Osteoblast (primary cell): Measurements from ENCODE around the gene PROX1. TPM values are rescaled to one million over a fixed set of nuclear protein-coding genes. Genes with fewer than 3 reads are reported as not detected.

Experiments used
- DNase-seq: peaks from one replicate; pipeline ENCODE4 v3.0.0; 2011; ENCODE audit warnings: low spot score, mixed read lengths; ENCODE audit not compliant: insufficient read length; ENCODE audit errors: missing footprints
- H2AFZ ChIP-seq: 2 replicates; pipeline ENCODE4 v1.6.0; 2011; ENCODE audit warnings: mild to moderate bottlenecking, low read length
- H3K27ac ChIP-seq: 2 replicates; pipeline ENCODE4 v1.5.1; 2011; ENCODE audit warnings: mild to moderate bottlenecking, low read depth, low read length, moderate library complexity
- H3K27me3 ChIP-seq: 2 replicates; pipeline ENCODE4 v1.6.0; 2012; ENCODE audit warnings: mild to moderate bottlenecking, control low read depth, inconsistent platforms, low read length, moderate library complexity; ENCODE audit not compliant: insufficient read depth
- H3K36me3 ChIP-seq: 2 replicates; pipeline ENCODE4 v1.5.1; 2011; ENCODE audit warnings: mild to moderate bottlenecking, low read length, control low read depth, moderate library complexity; ENCODE audit not compliant: insufficient read depth
- H3K4me1 ChIP-seq: 2 replicates; pipeline ENCODE4 v1.5.1; 2011; ENCODE audit warnings: mild to moderate bottlenecking, low read length, control low read depth, moderate library complexity; ENCODE audit not compliant: insufficient read depth
- H3K4me2 ChIP-seq: 2 replicates; pipeline ENCODE4 v1.6.0; 2011; ENCODE audit warnings: mild to moderate bottlenecking, low read length; ENCODE audit not compliant: insufficient read depth
- H3K4me3 ChIP-seq: fragments of 200-600 bp; sonication (generic); 3 replicates; pipeline ENCODE4 v1.5.1; 2012; ENCODE audit warnings: mild to moderate bottlenecking, low read length, inconsistent platforms; ENCODE audit not compliant: insufficient read depth
- H3K79me2 ChIP-seq: 2 replicates; pipeline ENCODE4 v1.6.0; 2012; ENCODE audit warnings: mild to moderate bottlenecking, low read length, control low read depth, inconsistent platforms; ENCODE audit not compliant: insufficient read depth
- H3K9me3 ChIP-seq: 2 replicates; pipeline ENCODE4 v1.5.1; 2011; ENCODE audit warnings: low read depth, low read length, control low read depth
- H4K20me1 ChIP-seq: 2 replicates; pipeline ENCODE4 v1.6.0; 2012; ENCODE audit warnings: mild to moderate bottlenecking, low read length, control low read depth; ENCODE audit not compliant: insufficient read depth
- CTCF ChIP-seq: IDR thresholded peaks from 2 replicates; pipeline ENCODE4 v1.5.1; 2011; ENCODE audit warnings: mild to moderate bottlenecking, low read depth, low read length, moderate library complexity; ENCODE audit errors: extremely low read depth
- total RNA-seq: library from RNA; depleted of rRNA; stranded (reverse); fragments of >200 nt; gene quantifications from 2 replicates; pipeline ENCODE4 v1.2.3, GENCODE V29; 2012

The PROX1 gene
- total RNA-seq, 1 donor = under 0.01 TPM

- no peak for DNase-seq
- no peak for TF ChIP-seq CTCF
- Histone ChIP-seq H3K4me1 (no peaks in the 10 kb centered on the region), H4K20me1 (no peaks in the 10 kb centered on the region), H3K4me3 (no peak overlapping the region), H3K27me3 (peaks cover 4% of the 10 kb centered on the region), H3K27ac (no peak overlapping the region), H3K4me2 (no peak overlapping the region), H2AFZ (no peak overlapping the region), H3K9me3 (no peaks in the 10 kb centered on the region), H3K79me2 (no peaks in the 10 kb centered on the region), H3K36me3 (no peaks in the 10 kb centered on the region)
Measured at GRCh38 chr1:213973129-213973528, 14.6 kb upstream of the PROX1 start.

- Histone ChIP-seq H4K20me1 (no peaks in the 10 kb centered on the region), H3K79me2 (no peaks in the 10 kb centered on the region), H2AFZ (no peak overlapping the region), H3K27ac (no peak overlapping the region), H3K9me3 (no peaks in the 10 kb centered on the region), H3K4me2 (no peak overlapping the region), H3K36me3 (no peaks in the 10 kb centered on the region), H3K27me3 (peaks cover 28% of the 10 kb centered on the region), H3K4me1 (no peaks in the 10 kb centered on the region), H3K4me3 (no peak overlapping the region)
- DNase-seq = no peak
- TF ChIP-seq CTCF = no peak
Measured at GRCh38 chr1:213976665-213977485, 10.9 kb upstream of the PROX1 start.

GRCh38 chr1:213977486-213977842 is 10.3 kb upstream of the PROX1 start:
- Histone ChIP-seq H3K4me2 (no peak overlapping the region), H2AFZ (no peak overlapping the region), H3K9me3 (no peaks in the 10 kb centered on the region), H4K20me1 (no peaks in the 10 kb centered on the region), H3K4me3 (no peak overlapping the region), H3K4me1 (no peaks in the 10 kb centered on the region), H3K27me3 (peaks cover 34% of the 10 kb centered on the region), H3K79me2 (no peaks in the 10 kb centered on the region), H3K27ac (no peak overlapping the region), H3K36me3 (no peaks in the 10 kb centered on the region)
- TF ChIP-seq CTCF = no peak
- DNase-seq = no peak

GRCh38 chr1:213977909-213978308 is 9.9 kb upstream of the PROX1 start:
- no peak overlapping the region for H3K4me3 ChIP-seq
- H2AFZ ChIP-seq = no peak overlapping the region
- DNase-seq = no peak

More at GRCh38 chr1:213977909-213978308, 9.9 kb upstream of the PROX1 start:
- Histone ChIP-seq H4K20me1 (no peaks in the 10 kb centered on the region), H3K4me1 (no peaks in the 10 kb centered on the region), H3K79me2 (no peaks in the 10 kb centered on the region), H3K27ac (no peak overlapping the region), H3K27me3 (peaks cover 38% of the 10 kb centered on the region), H3K4me2 (no peak overlapping the region), H3K36me3 (no peaks in the 10 kb centered on the region), H3K9me3 (no peaks in the 10 kb centered on the region)
- no peak for TF ChIP-seq CTCF
